A673 (cell line): ENCODE data around the gene FIP1L1.

Experiments used
- CTCF ChIP-seq: fragments of 300-800, 200-600 bp; sonication (generic); conservative IDR thresholded peaks from 2 replicates; pipeline ENCODE4 v1.5.1; 2017; ENCODE audit warnings: low read depth, mild to moderate bottlenecking, antibody characterized with exemption, low read length, moderate library complexity, mixed read lengths
- EZH2 ChIP-seq: fragments of 200-600 bp; sonication (generic); IDR thresholded peaks from 2 replicates; pipeline ENCODE4 v1.6.1; 2017; ENCODE audit warnings: borderline replicate concordance, low read depth, mild to moderate bottlenecking, mixed read lengths, antibody characterized with exemption, low read length; ENCODE audit not compliant: poor library complexity, severe bottlenecking

DNA sequence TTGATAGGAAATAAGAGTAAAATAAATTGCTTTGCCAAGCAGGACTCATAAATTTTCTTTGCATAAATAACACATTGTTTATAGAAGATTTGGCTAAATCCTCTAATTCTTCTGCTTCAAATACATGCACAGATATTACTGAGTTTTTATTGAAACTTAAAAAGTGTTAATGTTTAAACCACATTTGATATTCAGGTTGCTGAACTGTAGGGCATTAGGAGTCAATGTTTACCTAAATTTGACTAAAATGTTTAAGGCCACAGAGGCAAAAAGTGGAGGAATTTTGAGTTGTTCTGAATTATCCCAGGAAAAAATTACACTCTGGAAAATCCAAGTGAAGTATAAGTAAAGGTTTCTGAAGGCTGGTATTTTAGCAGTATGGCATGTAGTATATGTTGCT, 78.7 kb downstream of the FIP1L1 start:
- no peak for TF ChIP-seq CTCF
- TF ChIP-seq EZH2, result no peak
